ENCODE measurements around the gene SRL.
"Not testable (repeated sequence)": the region's sequence is repeated elsewhere in the genome, so short reads cannot be mapped to it uniquely, and the experiment has no call there.

Gene SRL

GRCh38 chr16:4211445-4212210, 30.3 kb downstream of the SRL start:
- not testable (repeated sequence) for H3K27ac ChIP-seq (ENCODE audit: low read depth, low read length); H3K9ac ChIP-seq (ENCODE audit: low read length); H3K4me3 ChIP-seq (ENCODE audit: low read depth, low read length); H3K9me3 ChIP-seq (ENCODE audit: control insufficient read depth, insufficient read depth, low read depth, low read length); H3K36me3 ChIP-seq (ENCODE audit: control insufficient read depth, insufficient read depth, low read length); H3K27me3 ChIP-seq (ENCODE audit: control insufficient read depth, insufficient read depth, low read length)
- H3K4me1 ChIP-seq (ENCODE audit: control insufficient read depth, insufficient read depth, low read length): peaks cover 11% of the 10 kb centered on the region

- Histone ChIP-seq H3K9me3 (ENCODE audit: control insufficient read depth, insufficient read depth, low read depth, low read length) (no peaks in the 10 kb centered on the region), H3K36me3 (ENCODE audit: control insufficient read depth, insufficient read depth, low read length) (no peaks in the 10 kb centered on the region), H3K4me3 (ENCODE audit: low read depth, low read length) (no peak overlapping the region), H3K27ac (ENCODE audit: low read depth, low read length) (no peak overlapping the region), H3K9ac (ENCODE audit: low read length) (no peak overlapping the region), H3K27me3 (ENCODE audit: control insufficient read depth, insufficient read depth, low read length) (no peaks in the 10 kb centered on the region), H3K4me1 (ENCODE audit: control insufficient read depth, insufficient read depth, low read length) (peaks cover 11% of the 10 kb centered on the region)
Observed at GRCh38 chr16:4209666-4210065, 32.2 kb downstream of the SRL start.

GRCh38 chr16:4208341-4208751, 33.5 kb downstream of the SRL start:
- H3K27me3 ChIP-seq (ENCODE audit: control insufficient read depth, insufficient read depth, low read length): no peaks in the 10 kb centered on the region
- H3K36me3 ChIP-seq (ENCODE audit: control insufficient read depth, insufficient read depth, low read length): no peaks in the 10 kb centered on the region
- no peak overlapping the region for H3K9ac ChIP-seq (ENCODE audit: low read length)
- no peak overlapping the region for H3K27ac ChIP-seq (ENCODE audit: low read depth, low read length)
- no peaks in the 10 kb centered on the region for H3K9me3 ChIP-seq (ENCODE audit: control insufficient read depth, insufficient read depth, low read depth, low read length)
- no peak overlapping the region for H3K4me3 ChIP-seq (ENCODE audit: low read depth, low read length)
- no peaks in the 10 kb centered on the region for H3K4me1 ChIP-seq (ENCODE audit: control insufficient read depth, insufficient read depth, low read length)

- no peak overlapping the region for H3K4me3 ChIP-seq (ENCODE audit: low read depth, low read length)
- H3K9ac ChIP-seq (ENCODE audit: low read length): no peak overlapping the region
- no peaks in the 10 kb centered on the region for H3K27me3 ChIP-seq (ENCODE audit: control insufficient read depth, insufficient read depth, low read length)
- H3K9me3 ChIP-seq (ENCODE audit: control insufficient read depth, insufficient read depth, low read depth, low read length): no peaks in the 10 kb centered on the region
- no peak overlapping the region for H3K27ac ChIP-seq (ENCODE audit: low read depth, low read length)
- H3K4me1 ChIP-seq (ENCODE audit: control insufficient read depth, insufficient read depth, low read length): no peaks in the 10 kb centered on the region
- H3K36me3 ChIP-seq (ENCODE audit: control insufficient read depth, insufficient read depth, low read length): no peaks in the 10 kb centered on the region
Observed at GRCh38 chr16:4207683-4208340, 34.1 kb downstream of the SRL start.

- Histone ChIP-seq H3K27me3 (ENCODE audit: control insufficient read depth, insufficient read depth, low read length) (no peaks in the 10 kb centered on the region), H3K4me1 (ENCODE audit: control insufficient read depth, insufficient read depth, low read length) (no peaks in the 10 kb centered on the region), H3K9me3 (ENCODE audit: control insufficient read depth, insufficient read depth, low read depth, low read length) (no peaks in the 10 kb centered on the region), H3K27ac (ENCODE audit: low read depth, low read length) (no peak overlapping the region), H3K36me3 (ENCODE audit: control insufficient read depth, insufficient read depth, low read length) (no peaks in the 10 kb centered on the region), H3K9ac (ENCODE audit: low read length) (no peak overlapping the region), H3K4me3 (ENCODE audit: low read depth, low read length) (no peak overlapping the region)
Observed at GRCh38 chr16:4207229-4207628, 34.7 kb downstream of the SRL start.

- Histone ChIP-seq H3K4me3 (ENCODE audit: low read depth, low read length) (no peak overlapping the region), H3K27me3 (ENCODE audit: control insufficient read depth, insufficient read depth, low read length) (no peaks in the 10 kb centered on the region), H3K9ac (ENCODE audit: low read length) (no peak overlapping the region)
Observed at GRCh38 chr16:4206680-4207079, 35.2 kb downstream of the SRL start.

GRCh38 chr16:4205971-4206370, 35.9 kb downstream of the SRL start:
- Histone ChIP-seq H3K36me3 (ENCODE audit: control insufficient read depth, insufficient read depth, low read length) (no peaks in the 10 kb centered on the region), H3K4me3 (ENCODE audit: low read depth, low read length) (no peak overlapping the region), H3K27ac (ENCODE audit: low read depth, low read length) (no peak overlapping the region), H3K4me1 (ENCODE audit: control insufficient read depth, insufficient read depth, low read length) (no peaks in the 10 kb centered on the region), H3K9me3 (ENCODE audit: control insufficient read depth, insufficient read depth, low read depth, low read length) (no peaks in the 10 kb centered on the region), H3K9ac (ENCODE audit: low read length) (no peak overlapping the region), H3K27me3 (ENCODE audit: control insufficient read depth, insufficient read depth, low read length) (no peaks in the 10 kb centered on the region)

More at GRCh38 chr16:4206680-4207079, 35.2 kb downstream of the SRL start:
- H3K9me3 ChIP-seq (ENCODE audit: control insufficient read depth, insufficient read depth, low read depth, low read length): no peaks in the 10 kb centered on the region
- no peak overlapping the region for H3K27ac ChIP-seq (ENCODE audit: low read depth, low read length)
- no peaks in the 10 kb centered on the region for H3K36me3 ChIP-seq (ENCODE audit: control insufficient read depth, insufficient read depth, low read length)
- no peaks in the 10 kb centered on the region for H3K4me1 ChIP-seq (ENCODE audit: control insufficient read depth, insufficient read depth, low read length)

GRCh38 chr16:4204521-4204920, 37.4 kb downstream of the SRL start:
- peaks cover 6% of the 10 kb centered on the region for H3K4me1 ChIP-seq (ENCODE audit: control insufficient read depth, insufficient read depth, low read length)
- no peaks in the 10 kb centered on the region for H3K27me3 ChIP-seq (ENCODE audit: control insufficient read depth, insufficient read depth, low read length)

GRCh38 chr16:4203748-4204147, 38.1 kb downstream of the SRL start:
- peaks cover 6% of the 10 kb centered on the region for H3K4me1 ChIP-seq (ENCODE audit: control insufficient read depth, insufficient read depth, low read length)
- H3K27ac ChIP-seq (ENCODE audit: low read depth, low read length): no peak overlapping the region
- H3K36me3 ChIP-seq (ENCODE audit: control insufficient read depth, insufficient read depth, low read length): no peaks in the 10 kb centered on the region
- H3K27me3 ChIP-seq (ENCODE audit: control insufficient read depth, insufficient read depth, low read length): no peaks in the 10 kb centered on the region
- no peak overlapping the region for H3K4me3 ChIP-seq (ENCODE audit: low read depth, low read length)
- H3K9me3 ChIP-seq (ENCODE audit: control insufficient read depth, insufficient read depth, low read depth, low read length): no peaks in the 10 kb centered on the region
- no peak overlapping the region for H3K9ac ChIP-seq (ENCODE audit: low read length)

More at GRCh38 chr16:4204521-4204920, 37.4 kb downstream of the SRL start:
- H3K9ac ChIP-seq (ENCODE audit: low read length): no peak overlapping the region
- H3K4me3 ChIP-seq (ENCODE audit: low read depth, low read length): no peak overlapping the region
- H3K9me3 ChIP-seq (ENCODE audit: control insufficient read depth, insufficient read depth, low read depth, low read length): no peaks in the 10 kb centered on the region
- no peak overlapping the region for H3K27ac ChIP-seq (ENCODE audit: low read depth, low read length)
- H3K36me3 ChIP-seq (ENCODE audit: control insufficient read depth, insufficient read depth, low read length): no peaks in the 10 kb centered on the region

GRCh38 chr16:4202615-4203345, 39.1 kb downstream of the SRL start:
- H3K9me3 ChIP-seq (ENCODE audit: control insufficient read depth, insufficient read depth, low read depth, low read length): no peaks in the 10 kb centered on the region
- peaks cover 6% of the 10 kb centered on the region for H3K4me1 ChIP-seq (ENCODE audit: control insufficient read depth, insufficient read depth, low read length)
- no peak overlapping the region for H3K4me3 ChIP-seq (ENCODE audit: low read depth, low read length)
- H3K27me3 ChIP-seq (ENCODE audit: control insufficient read depth, insufficient read depth, low read length): no peaks in the 10 kb centered on the region
- no peaks in the 10 kb centered on the region for H3K36me3 ChIP-seq (ENCODE audit: control insufficient read depth, insufficient read depth, low read length)
- no peak overlapping the region for H3K9ac ChIP-seq (ENCODE audit: low read length)
- H3K27ac ChIP-seq (ENCODE audit: low read depth, low read length): no peak overlapping the region

GRCh38 chr16:4200781-4201137, 41.1 kb downstream of the SRL start:
- Histone ChIP-seq H3K9ac (ENCODE audit: low read length) (no peak overlapping the region), H3K4me3 (ENCODE audit: low read depth, low read length) (no peak overlapping the region), H3K4me1 (ENCODE audit: control insufficient read depth, insufficient read depth, low read length) (peaks cover 6% of the 10 kb centered on the region), H3K27ac (ENCODE audit: low read depth, low read length) (no peak overlapping the region), H3K9me3 (ENCODE audit: control insufficient read depth, insufficient read depth, low read depth, low read length) (no peaks in the 10 kb centered on the region), H3K27me3 (ENCODE audit: control insufficient read depth, insufficient read depth, low read length) (no peaks in the 10 kb centered on the region), H3K36me3 (ENCODE audit: control insufficient read depth, insufficient read depth, low read length) (no peaks in the 10 kb centered on the region)
